ENCODE measurements around the gene SPATS2.

DNA sequence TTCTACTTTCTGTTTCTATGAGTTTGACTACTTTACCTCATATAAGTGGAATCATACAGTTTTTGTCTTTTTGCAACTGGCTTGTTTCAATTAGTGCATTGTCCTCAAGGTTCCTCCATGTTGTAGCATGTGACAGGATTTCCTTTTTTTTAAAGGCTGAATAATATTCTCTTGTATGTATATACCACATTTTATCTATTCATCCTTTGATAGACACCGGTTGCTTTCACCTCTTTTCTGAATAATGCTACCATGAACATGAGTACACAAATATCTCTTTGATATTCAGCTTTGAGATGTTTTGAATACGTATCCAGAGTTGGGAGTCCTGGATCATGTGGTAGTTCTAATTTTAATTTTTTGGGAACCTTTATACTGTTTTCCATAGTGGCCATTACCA, 65.4 kb downstream of the SPATS2 start:
- TF ChIP-seq POLR2AphosphoS5 (IDR thresholded peaks at IDR 0.05; ENCODE audit: low read depth, low read length) (no peak), FOXP2 (optimal IDR thresholded peaks at IDR 0.05; ENCODE audit: borderline replicate concordance, extremely low read depth, extremely low read length, insufficient read depth) (no peak), TAF1 (IDR thresholded peaks at IDR 0.05; ENCODE audit: borderline replicate concordance, insufficient read depth, low read length) (no peak), SIN3A (IDR thresholded peaks at IDR 0.05; ENCODE audit: borderline replicate concordance, insufficient read depth, low read length) (no peak)
- TF ChIP-seq, protein P1, sequence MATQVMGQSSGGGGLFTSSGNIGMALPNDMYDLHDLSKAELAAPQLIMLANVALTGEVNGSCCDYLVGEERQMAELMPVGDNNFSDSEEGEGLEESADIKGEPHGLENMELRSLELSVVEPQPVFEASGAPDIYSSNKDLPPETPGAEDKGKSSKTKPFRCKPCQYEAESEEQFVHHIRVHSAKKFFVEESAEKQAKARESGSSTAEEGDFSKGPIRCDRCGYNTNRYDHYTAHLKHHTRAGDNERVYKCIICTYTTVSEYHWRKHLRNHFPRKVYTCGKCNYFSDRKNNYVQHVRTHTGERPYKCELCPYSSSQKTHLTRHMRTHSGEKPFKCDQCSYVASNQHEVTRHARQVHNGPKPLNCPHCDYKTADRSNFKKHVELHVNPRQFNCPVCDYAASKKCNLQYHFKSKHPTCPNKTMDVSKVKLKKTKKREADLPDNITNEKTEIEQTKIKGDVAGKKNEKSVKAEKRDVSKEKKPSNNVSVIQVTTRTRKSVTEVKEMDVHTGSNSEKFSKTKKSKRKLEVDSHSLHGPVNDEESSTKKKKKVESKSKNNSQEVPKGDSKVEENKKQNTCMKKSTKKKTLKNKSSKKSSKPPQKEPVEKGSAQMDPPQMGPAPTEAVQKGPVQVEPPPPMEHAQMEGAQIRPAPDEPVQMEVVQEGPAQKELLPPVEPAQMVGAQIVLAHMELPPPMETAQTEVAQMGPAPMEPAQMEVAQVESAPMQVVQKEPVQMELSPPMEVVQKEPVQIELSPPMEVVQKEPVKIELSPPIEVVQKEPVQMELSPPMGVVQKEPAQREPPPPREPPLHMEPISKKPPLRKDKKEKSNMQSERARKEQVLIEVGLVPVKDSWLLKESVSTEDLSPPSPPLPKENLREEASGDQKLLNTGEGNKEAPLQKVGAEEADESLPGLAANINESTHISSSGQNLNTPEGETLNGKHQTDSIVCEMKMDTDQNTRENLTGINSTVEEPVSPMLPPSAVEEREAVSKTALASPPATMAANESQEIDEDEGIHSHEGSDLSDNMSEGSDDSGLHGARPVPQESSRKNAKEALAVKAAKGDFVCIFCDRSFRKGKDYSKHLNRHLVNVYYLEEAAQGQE (IDR thresholded peaks at IDR 0.05; ENCODE audit: insufficient read depth in 1 of 2, low read depth in 2 of 2, low read length in 2 of 2), result no peak

All from PFSK-1 (cell line).